ENCODE results near the gene CDHR2.

CDHR2 gene

DNA sequence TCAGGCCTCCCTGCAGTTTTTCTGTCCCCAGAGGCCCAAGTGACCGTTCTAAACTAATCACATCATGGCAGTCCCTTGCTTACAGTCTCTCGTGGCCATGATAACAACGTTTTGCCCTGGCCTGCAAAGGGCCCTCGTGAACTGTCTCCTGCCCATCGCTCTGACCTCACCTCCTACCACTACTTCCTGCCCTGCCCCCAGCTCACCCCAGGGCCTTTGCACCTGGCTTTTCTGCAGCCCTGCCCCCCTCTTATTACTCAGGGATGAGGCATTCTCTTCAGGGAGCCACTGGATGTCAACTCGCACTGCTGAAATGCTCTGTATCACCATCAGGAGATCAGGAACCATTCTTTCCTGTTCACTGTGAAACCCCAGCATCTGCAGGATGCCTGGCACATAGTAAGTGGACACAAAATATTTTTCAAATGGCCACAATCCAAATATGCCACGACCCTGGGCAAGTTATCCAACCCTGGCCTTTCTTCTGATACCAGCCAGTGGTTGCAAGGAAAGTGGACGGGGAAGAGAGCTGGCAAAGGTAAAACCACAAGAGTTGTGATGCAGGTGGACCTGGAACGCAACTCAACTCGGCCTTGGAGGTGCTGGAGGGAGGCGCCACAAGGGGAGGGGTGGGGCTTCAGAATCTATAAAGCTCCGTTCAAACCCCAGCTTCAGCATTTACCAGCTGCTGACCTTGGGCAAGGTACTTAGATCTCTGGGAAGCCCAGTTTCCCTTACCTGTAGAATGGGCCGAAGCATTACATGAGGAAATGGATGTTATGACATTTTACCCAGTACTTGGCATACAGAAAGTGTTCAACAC, 79.5 kb downstream of the CDHR2 start:
- H3K27me3 ChIP-seq: peaks cover 0 to 94% of the 10 kb centered on the region in 2 donors
- DNase-seq: no peak

DNA sequence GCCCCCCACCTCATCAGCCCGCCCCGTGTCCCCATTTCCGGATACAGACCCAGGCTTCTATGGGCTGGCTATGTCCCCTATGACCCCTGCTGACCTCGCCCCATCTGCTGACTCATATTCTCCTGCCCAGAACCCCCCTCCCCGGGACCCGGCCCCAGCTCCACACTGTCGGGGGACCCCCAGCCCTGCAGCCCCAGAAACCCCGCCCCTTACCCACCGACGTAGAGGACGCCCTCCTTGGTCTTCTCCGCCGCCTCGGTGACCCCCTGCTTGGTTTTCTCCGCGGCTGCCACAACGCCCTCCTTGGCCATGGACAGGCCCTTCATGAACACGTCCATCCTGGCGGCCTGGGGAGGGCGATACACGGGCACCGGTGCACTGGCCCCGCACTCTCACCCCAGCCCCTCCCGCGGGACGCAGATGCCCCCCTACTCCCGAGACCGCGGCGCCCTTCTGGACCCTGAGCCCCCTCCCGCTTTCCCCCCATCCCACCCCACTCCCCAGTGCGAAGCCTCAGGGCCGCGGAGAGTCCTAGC, 80.2 kb downstream of the CDHR2 start:
- peak overlapping the region in 1 of 2 donors; percentile 48 for H3K4me3 ChIP-seq
- TF ChIP-seq, protein P1, sequence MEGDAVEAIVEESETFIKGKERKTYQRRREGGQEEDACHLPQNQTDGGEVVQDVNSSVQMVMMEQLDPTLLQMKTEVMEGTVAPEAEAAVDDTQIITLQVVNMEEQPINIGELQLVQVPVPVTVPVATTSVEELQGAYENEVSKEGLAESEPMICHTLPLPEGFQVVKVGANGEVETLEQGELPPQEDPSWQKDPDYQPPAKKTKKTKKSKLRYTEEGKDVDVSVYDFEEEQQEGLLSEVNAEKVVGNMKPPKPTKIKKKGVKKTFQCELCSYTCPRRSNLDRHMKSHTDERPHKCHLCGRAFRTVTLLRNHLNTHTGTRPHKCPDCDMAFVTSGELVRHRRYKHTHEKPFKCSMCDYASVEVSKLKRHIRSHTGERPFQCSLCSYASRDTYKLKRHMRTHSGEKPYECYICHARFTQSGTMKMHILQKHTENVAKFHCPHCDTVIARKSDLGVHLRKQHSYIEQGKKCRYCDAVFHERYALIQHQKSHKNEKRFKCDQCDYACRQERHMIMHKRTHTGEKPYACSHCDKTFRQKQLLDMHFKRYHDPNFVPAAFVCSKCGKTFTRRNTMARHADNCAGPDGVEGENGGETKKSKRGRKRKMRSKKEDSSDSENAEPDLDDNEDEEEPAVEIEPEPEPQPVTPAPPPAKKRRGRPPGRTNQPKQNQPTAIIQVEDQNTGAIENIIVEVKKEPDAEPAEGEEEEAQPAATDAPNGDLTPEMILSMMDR (IDR thresholded peaks at IDR 0.05): no peak
- H3K4me1 ChIP-seq: peaks cover 0 to 18% (median 16%) of the 10 kb centered on the region in 4 donors
- no peaks in the 10 kb centered on the region for H3K36me3 ChIP-seq
- no peaks in the 10 kb centered on the region for H3K9me3 ChIP-seq
- no peak for DNase-seq
- intact Hi-C loops (cut with DNase I; ENCODE audit: low total_unique reads): no loop called here
- H3K27ac ChIP-seq: no peak overlapping the region
- H3K27me3 ChIP-seq: peaks cover 0 to 91% of the 10 kb centered on the region in 2 donors

More for the DNA sequence above, 79.5 kb downstream of the CDHR2 start:
- Histone ChIP-seq H3K4me3 (no peak overlapping the region), H3K27ac (no peak overlapping the region), H3K9me3 (no peaks in the 10 kb centered on the region), H3K4me1 (peaks cover 0 to 18% (median 16%) of the 10 kb centered on the region in 4 donors), H3K36me3 (no peaks in the 10 kb centered on the region)
- intact Hi-C loops (cut with DNase I; ENCODE audit: low total_unique reads): no loop called here
- TF ChIP-seq, protein P1 (IDR thresholded peaks at IDR 0.05): no peak

DNA sequence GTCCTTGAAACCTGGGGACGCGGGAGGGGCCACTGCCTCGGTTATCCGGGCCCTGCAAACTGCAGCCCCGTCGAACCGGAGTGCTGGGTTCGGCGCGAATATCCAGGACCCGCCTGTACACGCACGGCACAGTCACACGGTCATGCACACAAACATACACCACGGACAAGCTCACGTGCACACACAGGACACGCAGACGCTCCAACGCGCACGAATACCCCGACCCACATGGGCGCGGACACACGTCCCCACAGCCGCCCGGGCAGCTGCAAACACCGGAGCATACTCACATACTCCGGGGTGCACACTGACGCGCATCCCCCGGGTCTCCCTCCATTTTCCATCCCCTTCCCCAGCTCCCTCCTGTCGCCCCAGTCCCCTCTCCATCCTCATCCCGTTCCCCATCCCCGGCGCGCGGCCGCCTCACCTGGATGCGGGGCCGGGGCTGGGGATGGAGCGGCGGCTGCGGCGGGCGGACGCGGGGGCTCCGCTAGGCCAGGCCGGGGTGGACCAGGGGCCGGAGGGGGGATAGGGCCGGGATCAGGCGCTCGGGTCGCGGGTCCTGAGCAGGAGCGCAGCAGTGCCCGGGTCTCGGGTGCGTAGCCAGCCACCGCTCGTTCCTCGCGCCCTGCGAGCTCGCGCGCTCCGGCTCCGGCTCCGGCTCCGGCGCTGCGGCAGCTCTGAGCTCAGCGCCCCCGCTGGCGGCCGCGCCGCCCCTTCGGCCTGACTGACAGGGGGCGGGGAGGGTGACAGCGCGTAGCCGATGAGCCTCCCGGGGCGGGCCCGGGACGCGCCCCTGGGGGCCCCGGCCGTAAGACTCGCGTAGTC, 80.9 kb downstream of the CDHR2 start, which contains the start of the genes EIF4E1B and SNCB:
Gene EIF4E1B (plus strand): TSS at position 823 of the 828 bp plus-strand sequence. CDS start 12,113 bp downstream, outside the sequence.
Gene SNCB (minus strand): TSS at position 682 of the 828 bp plus-strand sequence. CDS start 880 bp downstream, outside the sequence.
- TF ChIP-seq, protein P1 (IDR thresholded peaks at IDR 0.05): no peak
- peak within 1 kb of the TSS; percentile 15 to 48 for H3K4me3 ChIP-seq
- DNase-seq: no peak
- H3K4me1 ChIP-seq: peaks cover 0 to 18% (median 16%) of the 10 kb centered on the region in 4 donors
- intact Hi-C loops (cut with DNase I; ENCODE audit: low total_unique reads): no loop called here
- H3K27me3 ChIP-seq: peaks cover 0 to 86% of the 10 kb centered on the region in 2 donors
- no peaks in the 10 kb centered on the region for H3K9me3 ChIP-seq
- H3K36me3 ChIP-seq: no peaks in the 10 kb centered on the region
- no peak within 1 kb of the TSS for H3K27ac ChIP-seq

DNA sequence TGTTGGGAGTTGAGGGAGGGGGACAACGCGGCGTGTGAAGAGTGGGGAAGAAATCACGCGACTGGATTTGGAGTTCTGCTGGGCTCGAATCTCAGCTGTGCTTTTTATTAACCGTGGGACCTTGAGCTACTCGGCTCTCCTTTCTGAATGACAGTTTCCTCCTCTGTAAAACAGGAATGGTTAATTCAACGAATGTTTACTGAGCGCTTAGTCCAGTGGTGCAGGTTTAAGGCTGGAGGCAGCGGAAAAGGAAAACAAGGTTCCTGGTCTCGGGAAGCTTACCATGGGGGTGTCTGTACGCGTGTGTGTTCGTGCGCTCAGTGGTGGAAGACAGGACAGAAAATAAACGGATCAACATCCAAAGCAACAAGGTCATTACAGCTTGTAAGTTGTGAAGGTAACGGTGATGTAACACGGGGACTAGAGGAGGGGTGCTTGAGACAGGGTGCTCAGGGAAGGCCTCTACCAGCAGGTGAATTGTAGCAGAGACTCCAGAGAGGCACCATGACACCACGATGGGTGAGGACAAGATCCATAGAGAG, 81.6 kb downstream of the CDHR2 start:
- TF ChIP-seq, protein P1 (IDR thresholded peaks at IDR 0.05): no peak
- H3K9me3 ChIP-seq: no peaks in the 10 kb centered on the region
- peak overlapping the region; percentile 15 to 48 for H3K4me3 ChIP-seq
- intact Hi-C loops (cut with DNase I; ENCODE audit: low total_unique reads): no loop called here
- peaks cover 0 to 18% (median 16%) of the 10 kb centered on the region in 4 donors for H3K4me1 ChIP-seq
- no peaks in the 10 kb centered on the region for H3K36me3 ChIP-seq
- peaks cover 0 to 79% of the 10 kb centered on the region in 2 donors for H3K27me3 ChIP-seq
- H3K27ac ChIP-seq: no peak overlapping the region
- DNase-seq: no peak
